GM12878 (cell line): ENCODE results near the gene GLT8D1. TPM values are rescaled to one million over a fixed set of nuclear protein-coding genes. Genes with fewer than 3 reads are reported as not detected.

Experiments used
- ATAC-seq: fragments of 200-7000 bp; cut with Tn5 transposase; 3 replicates; pipeline ENCODE4 v1.9.1; 2020; ENCODE audit warnings: mild to moderate bottlenecking, moderate library complexity
- BruUV-seq: library from RNA; stranded (reverse); fragments of 400-500 nt; replicated peaks from 2 replicates; lab custom pipeline; 2021; lab: Mats Ljungman, UMichigan
- CTCF ChIA-PET: fragments of 300-600 bp; sonication (Branson Sonifier 250); formaldehyde crosslinking; extraction: SDS; loops from one replicate; lab custom pipeline; 2021; ENCODE audit warnings: inconsistent platforms; lab: Yijun Ruan, JAX
- POLR2A ChIA-PET: fragments of 350-600 bp; formaldehyde crosslinking; extraction: SDS; loops from one replicate; lab custom pipeline; 2021; ENCODE audit warnings: inconsistent platforms; lab: Charles Lee
- RAD21 ChIA-PET: fragments of 300-600 bp; sonication (Branson Sonifier 250); formaldehyde crosslinking; loops from one replicate; lab custom pipeline; 2023; ENCODE audit warnings: antibody characterized with exemption; ENCODE audit not compliant: unreplicated experiment; lab: Charles Lee
- SMC1A ChIA-PET: fragments of 300-600 bp; sonication (Branson Sonifier 250); formaldehyde crosslinking; loops from one replicate; lab custom pipeline; 2023; ENCODE audit not compliant: unreplicated experiment, uncharacterized antibody; lab: Charles Lee
- DNase-seq: peaks from one replicate; pipeline ENCODE4 v3.0.0-alpha.2; 2011; ENCODE audit warnings: low read depth, low spot score
- FAIRE-seq: peaks from 3 replicates; lab custom pipeline; 2011; peaks lifted over from hg19 to GRCh38; lab: Jason Lieb, UNC
- H2AFZ ChIP-seq: 2 replicates; pipeline ENCODE4 v1.6.0; 2011; ENCODE audit warnings: low read depth, low read length, control low read depth; ENCODE audit not compliant: control insufficient read depth
- H3K27ac ChIP-seq: 2 replicates; pipeline ENCODE4 v1.5.1; 2011; ENCODE audit warnings: control low read depth; ENCODE audit not compliant: control insufficient read depth, insufficient read depth
- H3K27me3 ChIP-seq, 2 experiments: replicated peaks in 1 of 2; 2 replicates each; pipeline versions ENCODE4 v1.6.0 to v1.6.1; 2011; ENCODE audit warnings: low read length in 1 of 2; ENCODE audit not compliant: control insufficient read depth in 2 of 2, insufficient read depth in 2 of 2
- H3K36me3 ChIP-seq, 2 experiments: 2 replicates each; pipeline ENCODE4 v1.5.1; 2011; ENCODE audit warnings: low read length in 1 of 2; ENCODE audit not compliant: control insufficient read depth in 2 of 2, insufficient read depth in 2 of 2
- H3K4me1 ChIP-seq: 2 replicates; pipeline ENCODE4 v1.6.1; 2011; ENCODE audit warnings: mild to moderate bottlenecking, low read length, moderate library complexity, mixed read lengths; ENCODE audit not compliant: control insufficient read depth, insufficient read depth
- H3K4me2 ChIP-seq: 2 replicates; pipeline ENCODE4 v1.6.0; 2011; ENCODE audit warnings: control low read depth; ENCODE audit not compliant: control insufficient read depth, insufficient read depth
- H3K4me3 ChIP-seq: fragments of 200-600 bp; sonication (generic); 2 replicates; pipeline ENCODE4 v1.5.1; 2016
- H3K79me2 ChIP-seq: 2 replicates; pipeline ENCODE4 v1.6.0; 2011; ENCODE audit warnings: low read length; ENCODE audit not compliant: control insufficient read depth, insufficient read depth
- H3K9ac ChIP-seq: 2 replicates; pipeline ENCODE4 v1.8.0; 2011; ENCODE audit warnings: low read length, control low read depth, mixed read lengths; ENCODE audit not compliant: control insufficient read depth, insufficient read depth
- H3K9me3 ChIP-seq: replicated peaks from 3 replicates; pipeline ENCODE4 v1.5.1; 2011; ENCODE audit warnings: mild to moderate bottlenecking, low read length; ENCODE audit not compliant: control insufficient read depth, insufficient read depth
- H4K20me1 ChIP-seq: 2 replicates; pipeline ENCODE4 v1.6.0; 2011; ENCODE audit not compliant: control insufficient read depth, insufficient read depth
- CHD4 ChIP-seq: fragments of 200-600 bp; sonication (generic); IDR thresholded peaks from 2 replicates; pipeline ENCODE4 v1.6.1; 2016; ENCODE audit warnings: mild to moderate bottlenecking
- ELK1 ChIP-seq: IDR thresholded peaks from 2 replicates; pipeline ENCODE4 v1.6.1; 2012; ENCODE audit warnings: low read depth, low read length, improper control_type of control experiment
- HDGF ChIP-seq: fragments of 450-650 bp; IDR thresholded peaks from 2 replicates; pipeline ENCODE4 v1.6.1; 2016; ENCODE audit warnings: antibody characterized with exemption
- JUND ChIP-seq: IDR thresholded peaks from 2 replicates; pipeline ENCODE4 v1.6.1; 2012; ENCODE audit warnings: low read depth, mild to moderate bottlenecking, low read length, improper control_type of control experiment, moderate library complexity
- NFIC ChIP-seq: IDR thresholded peaks from 2 replicates; pipeline ENCODE4 v1.6.1; 2012; ENCODE audit warnings: low read depth, mild to moderate bottlenecking, inconsistent platforms, low read length, moderate library complexity
- NR2F1 ChIP-seq: fragments of 450-650 bp; conservative IDR thresholded peaks from 2 replicates; pipeline ENCODE4 v1.6.1; 2017; ENCODE audit warnings: mild to moderate bottlenecking
- POLR2A ChIP-seq: IDR thresholded peaks from 2 replicates; pipeline ENCODE4 v1.6.1; 2011; ENCODE audit warnings: low read depth, mild to moderate bottlenecking, low read length
- RFX5 ChIP-seq: IDR thresholded peaks from 2 replicates; pipeline ENCODE4 v1.6.1; 2011; ENCODE audit warnings: low read depth, low read length, improper control_type of control experiment
- RUNX3 ChIP-seq: IDR thresholded peaks from 2 replicates; pipeline ENCODE4 v1.6.1; 2012; ENCODE audit warnings: low read length, inconsistent platforms
- SIN3A ChIP-seq: IDR thresholded peaks from 2 replicates; pipeline ENCODE4 v1.6.1; 2012; ENCODE audit warnings: low read depth, low read length, improper control_type of control experiment
- STAT3 ChIP-seq: IDR thresholded peaks from 2 replicates; pipeline ENCODE4 v1.6.1; 2011; ENCODE audit warnings: low read depth, low read length, improper control_type of control experiment
- ZNF24 ChIP-seq: fragments of 450-650 bp; IDR thresholded peaks from 2 replicates; pipeline ENCODE4 v1.6.1; 2017; ENCODE audit warnings: antibody characterized with exemption, mild to moderate bottlenecking
- ZNF384 ChIP-seq: IDR thresholded peaks from 2 replicates; pipeline ENCODE4 v1.6.1; 2012; ENCODE audit warnings: low read depth, mild to moderate bottlenecking, low read length, improper control_type of control experiment, borderline replicate concordance
- WGBS: methylation state at CpG from one replicate; pipeline ENCODE4 v1.1.6; 2016; ENCODE audit warnings: low lambda C conversion rate; ENCODE audit not compliant: insufficient replicate concordance, insufficient coverage; ENCODE audit errors: missing lambda C conversion rate; 5-methylcytosine and 5-hydroxymethylcytosine counted together
- in situ Hi-C: fragments of 300-500 bp; cut with MboI; formaldehyde crosslinking; loops from 9 replicates; pipeline ENCODE4 v1.14.3; 2018; ENCODE audit warnings: mixed read lengths
- intact Hi-C: fragments of 100-400 bp; cut with micrococcal nuclease; formaldehyde crosslinking; loops from one replicate; pipeline ENCODE4 v1.14.2; 2022; ENCODE audit not compliant: unreplicated experiment
- polyA plus RNA-seq, 11 experiments: library from polyadenylated mRNA; depleted of rRNA in 4 of 11; unstranded in 6 of 11; stranded (reverse) in 5 of 11; fragments of >200 nt; fragmentation: Nextera tagmentation in 4 of 11; fragmentation: Illumina TruSeq in 1 of 11; extraction: Ambion mirVana in 4 of 11; extraction: Trizol in 1 of 11; gene quantifications; 1 replicate in 1 of 11; 2 replicates in 10 of 11; pipeline versions ENCODE4 v1.2.1 to v1.2.3, GENCODE V29; 2011 to 2016; ENCODE audit warnings: inconsistent platforms in 2 of 11, missing spikeins in 2 of 11, low read depth in 1 of 11
- total RNA-seq, 4 experiments: library from RNA; depleted of rRNA in 3 of 4; stranded (reverse); fragments of >200 nt in 3 of 4; fragmentation: Illumina TruSeq in 1 of 4; extraction: Trizol in 1 of 4; gene quantifications; 2 replicates each; pipeline versions ENCODE4 v1.2.1 to v1.2.3, GENCODE V29; 2013 to 2021
- TF ChIP-seq, protein P1 (sequence below): fragments of 150-350 bp; IDR thresholded peaks from 2 replicates; pipeline ENCODE4 v1.6.1; 2016; ENCODE audit warnings: low read depth, low read length

The GLT8D1 gene
- total and polyA plus RNA-seq, 10 of the 15 experiments (the other 5 are each of a cell fraction or from before 2014, with no cell fraction given): 25.3 to 73.4 (median 48.4) TPM

GRCh38 chr3:52697632-52697965, 8.0 kb downstream of the GLT8D1 start:
- DNase-seq: no peak
- Histone ChIP-seq H3K4me3 (no peak overlapping the region; the same call in 1 of the 2 replicates), H3K4me1 (peaks cover 36% of the 10 kb centered on the region), H3K27me3 (no peaks in the 10 kb centered on the region), H3K27ac (peak overlapping the region; percentile 91), H3K79me2 (peaks cover 14% of the 10 kb centered on the region), H3K36me3 (peaks cover 13 to 32% of the 10 kb centered on the region in 2 experiments), H3K9me3 (no peaks in the 10 kb centered on the region), H3K4me2 (peak overlapping the region; percentile 85), H4K20me1 (no peaks in the 10 kb centered on the region), H3K9ac (no peak overlapping the region; the same call in 1 of the 2 replicates), H2AFZ (no peak overlapping the region)
- BruUV-seq: no TSS peak
- RAD21 ChIA-PET: interaction anchor here (0.8 to 1.6 kb wide), 5 partner anchors 8 to 45 kb away, joined by 3 to 5 read pairs (median 4); partner anchors contain the start of genes GLT8D1 and SPCS1
- intact Hi-C loops: no loop called here
- in situ Hi-C loops: no loop called here
- peak; percentile 25; the same call in 1 of the 2 replicates for TF ChIP-seq RUNX3
- TF ChIP-seq ELK1: no peak
- peak; percentile 52; the same call in 1 of the 2 replicates for TF ChIP-seq POLR2A
- no peak for TF ChIP-seq RFX5
- TF ChIP-seq ZNF384: no peak
- no peak for TF ChIP-seq NR2F1
- TF ChIP-seq SIN3A: no peak
- TF ChIP-seq JUND: no peak
- TF ChIP-seq, protein P1, sequence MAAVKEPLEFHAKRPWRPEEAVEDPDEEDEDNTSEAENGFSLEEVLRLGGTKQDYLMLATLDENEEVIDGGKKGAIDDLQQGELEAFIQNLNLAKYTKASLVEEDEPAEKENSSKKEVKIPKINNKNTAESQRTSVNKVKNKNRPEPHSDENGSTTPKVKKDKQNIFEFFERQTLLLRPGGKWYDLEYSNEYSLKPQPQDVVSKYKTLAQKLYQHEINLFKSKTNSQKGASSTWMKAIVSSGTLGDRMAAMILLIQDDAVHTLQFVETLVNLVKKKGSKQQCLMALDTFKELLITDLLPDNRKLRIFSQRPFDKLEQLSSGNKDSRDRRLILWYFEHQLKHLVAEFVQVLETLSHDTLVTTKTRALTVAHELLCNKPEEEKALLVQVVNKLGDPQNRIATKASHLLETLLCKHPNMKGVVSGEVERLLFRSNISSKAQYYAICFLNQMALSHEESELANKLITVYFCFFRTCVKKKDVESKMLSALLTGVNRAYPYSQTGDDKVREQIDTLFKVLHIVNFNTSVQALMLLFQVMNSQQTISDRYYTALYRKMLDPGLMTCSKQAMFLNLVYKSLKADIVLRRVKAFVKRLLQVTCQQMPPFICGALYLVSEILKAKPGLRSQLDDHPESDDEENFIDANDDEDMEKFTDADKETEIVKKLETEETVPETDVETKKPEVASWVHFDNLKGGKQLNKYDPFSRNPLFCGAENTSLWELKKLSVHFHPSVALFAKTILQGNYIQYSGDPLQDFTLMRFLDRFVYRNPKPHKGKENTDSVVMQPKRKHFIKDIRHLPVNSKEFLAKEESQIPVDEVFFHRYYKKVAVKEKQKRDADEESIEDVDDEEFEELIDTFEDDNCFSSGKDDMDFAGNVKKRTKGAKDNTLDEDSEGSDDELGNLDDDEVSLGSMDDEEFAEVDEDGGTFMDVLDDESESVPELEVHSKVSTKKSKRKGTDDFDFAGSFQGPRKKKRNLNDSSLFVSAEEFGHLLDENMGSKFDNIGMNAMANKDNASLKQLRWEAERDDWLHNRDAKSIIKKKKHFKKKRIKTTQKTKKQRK: no peak
- TF ChIP-seq ZNF24: no peak
- no peak for TF ChIP-seq HDGF
- TF ChIP-seq STAT3: no peak
- no peak for TF ChIP-seq NFIC
- no peak for TF ChIP-seq CHD4
- POLR2A ChIA-PET: interaction anchor here (1.5 to 2.5 kb wide), 3 partner anchors 9 to 196 kb away, joined by 4 to 25 read pairs (median 20); partner anchors contain the start of genes GLT8D1, GNL3, PBRM1 and SPCS1
- CTCF ChIA-PET: interaction anchor here (1.0 to 1.1 kb wide), 2 partner anchors 10 to 11 kb away, joined by 3 to 4 read pairs; partner anchors contain the start of gene GNL3
- ATAC-seq: no peak
- no peak for FAIRE-seq
- WGBS: 96% methylated on average over 4 of the region's 4 CpGs
- SMC1A ChIA-PET: interaction anchor here (0.7 to 2.1 kb wide), 4 partner anchors 9 to 27 kb away, joined by 3 to 17 read pairs (median 5); partner anchors contain the start of genes GLT8D1 and SPCS1
